Stomach (tissue), 9 donors: Measurements from ENCODE around the gene PCSK2. TPM values are rescaled to one million over a fixed set of nuclear protein-coding genes. Genes with fewer than 3 reads are reported as not detected.

ENCODE experiments used
- DNase-seq, 2 donors: peaks; one replicate each; pipeline versions ENCODE4 v3.0.0 to v3.0.0-alpha.2; 2013 to 2019
- H3K27ac ChIP-seq, 5 donors: fragments of 200-600 bp in 4 of 5; sonication (generic) in 4 of 5; one replicate each; pipeline ENCODE4 v1.5.1; 2013 to 2019; ENCODE audit warnings: mild to moderate bottlenecking in 1 of 5, moderate library complexity in 1 of 5
- H3K27me3 ChIP-seq, 3 donors: fragments of 200-600 bp; sonication (generic); one replicate each; pipeline ENCODE4 v1.5.1; 2017 to 2019; ENCODE audit warnings: mixed run types in 1 of 3
- H3K36me3 ChIP-seq, 4 donors: fragments of 200-600 bp; sonication (generic); 1 replicate in 3 of 4; 2 replicates in 1 of 4; pipeline ENCODE4 v1.5.1; 2016 to 2019
- H3K4me1 ChIP-seq, 4 donors: fragments of 200-600 bp; sonication (generic); one replicate each; pipeline ENCODE4 v1.5.1; 2016 to 2019
- H3K4me3 ChIP-seq, 4 donors: fragments of 200-600 bp; sonication (generic) in 3 of 4; one replicate each; pipeline ENCODE4 v1.5.1; 2016 to 2019; ENCODE audit warnings: mild to moderate bottlenecking in 1 of 4
- H3K9me3 ChIP-seq, 4 donors: fragments of 200-600 bp; sonication (generic); one replicate each; pipeline ENCODE4 v1.5.1; 2016 to 2019
- CTCF ChIP-seq, 7 experiments: fragments of 450-650 bp in 4 of 7; fragments of 200-600 bp in 3 of 7; sonication (generic) in 3 of 7; IDR thresholded peaks; one replicate each; pipeline ENCODE4 v1.5.1; 2016 to 2019; ENCODE audit warnings: antibody characterized with exemption in 7 of 7, control low read depth in 2 of 7, mild to moderate bottlenecking in 1 of 7
- EP300 ChIP-seq: sonication (generic); formaldehyde crosslinking; IDR thresholded peaks from one replicate; pipeline ENCODE4 v1.6.1; 2017; ENCODE audit warnings: antibody characterized with exemption
- POLR2A ChIP-seq, 4 donors: fragments of 450-650 bp; IDR thresholded peaks; one replicate each; pipeline ENCODE4 v1.6.1; 2016; ENCODE audit warnings: antibody characterized with exemption in 4 of 4, control low read depth in 2 of 4, mild to moderate bottlenecking in 1 of 4, moderate library complexity in 1 of 4
- POLR2AphosphoS5 ChIP-seq, 3 donors: sonication (generic); formaldehyde crosslinking; IDR thresholded peaks; one replicate each; pipeline ENCODE4 v1.6.1; 2016; ENCODE audit warnings: antibody characterized with exemption in 3 of 3
- WGBS, 5 donors: extraction: QIAGEN DNeasy Blood & Tissue Kit in 3 of 5; methylation state at CpG; one replicate each; pipeline versions ENCODE4 v1.1.5 to v1.1.7; 2013 to 2018; 5-methylcytosine and 5-hydroxymethylcytosine counted together
- intact Hi-C: fragments of 100-400 bp; cut with DNase I; formaldehyde crosslinking; loops from one replicate; pipeline ENCODE4 v1.15.1; 2023; ENCODE audit warnings: low total_unique reads
- polyA plus RNA-seq, 3 donors: library from polyadenylated mRNA; stranded (reverse); fragments of 200-250 nt; gene quantifications; one replicate each; pipeline ENCODE4 v1.2.3, GENCODE V29; 2013
- total RNA-seq, 5 donors: library from RNA; depleted of rRNA; stranded (reverse); fragments of >200 nt; gene quantifications; one replicate each; pipeline versions ENCODE4 v1.1.0 to v1.2.3, GENCODE V29; 2014 to 2016
- donor health status: healthy with polysubstance abuse.
- donor health status: Bipolar disorder and iron deficiency.
- donor health status: healthy.

Gene PCSK2
- total and polyA plus RNA-seq, 8 donors: 0.15 to 3.7 (median 1.2) TPM; not detected in 2

GRCh38 chr20:17189976-17190695 lies 36.7 kb upstream of the PCSK2 start:
- no peaks in the 10 kb centered on the region for H3K4me1 ChIP-seq
- TF ChIP-seq EP300 (no peak), CTCF (IDR thresholded peaks at IDR 0.05) (no peak), POLR2AphosphoS5 (IDR thresholded peaks at IDR 0.05) (no peak), POLR2A (IDR thresholded peaks at IDR 0.05) (no peak)
- no peak overlapping the region for H3K27ac ChIP-seq
- intact Hi-C loops: no loop called here
- no peaks in the 10 kb centered on the region for H3K27me3 ChIP-seq
- no peak for DNase-seq
- 41 to 71% (median 61%) methylated on average over 6 of the region's 6 CpGs for WGBS, 5 donors
- H3K9me3 ChIP-seq: peaks cover 0 to 7% (median 0%) of the 10 kb centered on the region in 4 donors
- H3K36me3 ChIP-seq: no peaks in the 10 kb centered on the region
- H3K4me3 ChIP-seq: no peak overlapping the region

GRCh38 chr20:17197041-17197440 lies 29.8 kb upstream of the PCSK2 start:
- H3K9me3 ChIP-seq: no peaks in the 10 kb centered on the region
- H3K27me3 ChIP-seq: peaks cover 0 to 7% (median 0%) of the 10 kb centered on the region in 3 donors
- whole genome bisulfite sequencing, 5 donors: 44 to 77% (median 66%) methylated on average over 2 of the region's 2 CpGs
- H3K36me3 ChIP-seq: no peaks in the 10 kb centered on the region
- no peak for DNase-seq
- no peak for TF ChIP-seq CTCF (IDR thresholded peaks at IDR 0.05)
- no peak overlapping the region for H3K4me3 ChIP-seq
- no peaks in the 10 kb centered on the region for H3K4me1 ChIP-seq
- intact Hi-C loops: no loop called here
- no peak overlapping the region for H3K27ac ChIP-seq

GRCh38 chr20:17202030-17202429 lies 24.8 kb upstream of the PCSK2 start:
- intact Hi-C loops: no loop called here
- TF ChIP-seq EP300 (no peak), POLR2AphosphoS5 (IDR thresholded peaks at IDR 0.05) (no peak), CTCF (IDR thresholded peaks at IDR 0.05) (no peak), POLR2A (IDR thresholded peaks at IDR 0.05) (no peak)
- H3K27me3 ChIP-seq: peaks cover 0 to 12% (median 0%) of the 10 kb centered on the region in 3 donors
- WGBS, 5 donors: 58 to 78% (median 67%) methylated on average over 2 of the region's 2 CpGs
- H3K27ac ChIP-seq: no peak overlapping the region
- DNase-seq: no peak
- no peaks in the 10 kb centered on the region for H3K4me1 ChIP-seq
- no peaks in the 10 kb centered on the region for H3K36me3 ChIP-seq
- no peak overlapping the region for H3K4me3 ChIP-seq
- no peaks in the 10 kb centered on the region for H3K9me3 ChIP-seq

- Histone ChIP-seq H3K9me3 (no peaks in the 10 kb centered on the region), H3K4me3 (no peak overlapping the region), H3K27me3 (peaks cover 0 to 12% (median 0%) of the 10 kb centered on the region in 3 donors), H3K36me3 (no peaks in the 10 kb centered on the region), H3K4me1 (no peaks in the 10 kb centered on the region), H3K27ac (no peak overlapping the region)
- intact Hi-C loops: no loop called here
- 10 to 19% (median 13%) methylated on average over 8 of the region's 8 CpGs for WGBS, 5 donors
- TF ChIP-seq POLR2A (IDR thresholded peaks at IDR 0.05) (no peak), POLR2AphosphoS5 (IDR thresholded peaks at IDR 0.05) (no peak), EP300 (no peak), CTCF (IDR thresholded peaks at IDR 0.05) (no peak)
- peak in 1 of 2 donors; percentile 23 for DNase-seq
These were observed 24.2 kb upstream of the PCSK2 start for GRCh38 chr20:17202673-17203072.
